ENCODE measurements around the gene SLC2A4RG.

SLC2A4RG gene

GRCh38 chr20:63694584-63695423, 44.8 kb upstream of the SLC2A4RG start:
- Histone ChIP-seq H3K27me3 (ENCODE audit: control insufficient read depth in 5 of 5, insufficient read depth in 4 of 5, low read length in 5 of 5) (no peaks in the 10 kb centered on the region), H3K27ac (ENCODE audit: low read depth, low read length) (no peak overlapping the region), H3K4me3 (ENCODE audit: low read depth in 1 of 5, low read length in 5 of 5) (no peak overlapping the region), H3K4me1 (ENCODE audit: control insufficient read depth in 5 of 5, insufficient read depth in 5 of 5, low read length in 5 of 5) (peaks cover 0 to 53% (median 44%) of the 10 kb centered on the region in 5 donors), H3K9ac (ENCODE audit: low read length in 5 of 5) (no peak overlapping the region), H3K36me3 (ENCODE audit: control insufficient read depth in 5 of 5, insufficient read depth in 5 of 5, low read length in 5 of 5) (peaks cover 0 to 39% (median 8%) of the 10 kb centered on the region in 5 donors), H3K9me3 (ENCODE audit: control insufficient read depth in 5 of 5, low read length in 5 of 5) (no peaks in the 10 kb centered on the region)

GRCh38 chr20:63695424-63696305, 43.9 kb upstream of the SLC2A4RG start:
- Histone ChIP-seq H3K36me3 (ENCODE audit: control insufficient read depth in 5 of 5, insufficient read depth in 5 of 5, low read length in 5 of 5) (peaks cover 0 to 42% (median 8%) of the 10 kb centered on the region in 5 donors), H3K4me3 (ENCODE audit: low read depth in 1 of 5, low read length in 5 of 5) (no peak overlapping the region), H3K4me1 (ENCODE audit: control insufficient read depth in 5 of 5, insufficient read depth in 5 of 5, low read length in 5 of 5) (peaks cover 0 to 55% (median 44%) of the 10 kb centered on the region in 5 donors), H3K27ac (ENCODE audit: low read depth, low read length) (no peak overlapping the region), H3K9me3 (ENCODE audit: control insufficient read depth in 5 of 5, low read length in 5 of 5) (no peaks in the 10 kb centered on the region), H3K27me3 (ENCODE audit: control insufficient read depth in 5 of 5, insufficient read depth in 4 of 5, low read length in 5 of 5) (no peaks in the 10 kb centered on the region), H3K9ac (ENCODE audit: low read length in 5 of 5) (peak overlapping the region in 1 of 5 donors; percentile 42)

GRCh38 chr20:63696306-63696627, 43.3 kb upstream of the SLC2A4RG start:
- H3K27ac ChIP-seq (ENCODE audit: low read depth, low read length): no peak overlapping the region
- peak overlapping the region in 1 of 5 donors; percentile 53 for H3K9ac ChIP-seq (ENCODE audit: low read length in 5 of 5)
- H3K27me3 ChIP-seq (ENCODE audit: control insufficient read depth in 5 of 5, insufficient read depth in 4 of 5, low read length in 5 of 5): no peaks in the 10 kb centered on the region
- H3K4me1 ChIP-seq (ENCODE audit: control insufficient read depth in 5 of 5, insufficient read depth in 5 of 5, low read length in 5 of 5): peaks cover 0 to 55% (median 43%) of the 10 kb centered on the region in 5 donors
- peaks cover 0 to 42% (median 8%) of the 10 kb centered on the region in 5 donors for H3K36me3 ChIP-seq (ENCODE audit: control insufficient read depth in 5 of 5, insufficient read depth in 5 of 5, low read length in 5 of 5)
- no peaks in the 10 kb centered on the region for H3K9me3 ChIP-seq (ENCODE audit: control insufficient read depth in 5 of 5, low read length in 5 of 5)
- H3K4me3 ChIP-seq (ENCODE audit: low read depth in 1 of 5, low read length in 5 of 5): no peak overlapping the region

GRCh38 chr20:63696628-63697356, 42.8 kb upstream of the SLC2A4RG start, which contains the start of gene TNFRSF6B:
Gene TNFRSF6B, plus strand, starts transcription at chr20:63696652. Its CDS starts 116 bp downstream, at chr20:63696768.
- H3K9me3 ChIP-seq (ENCODE audit: control insufficient read depth in 5 of 5, low read length in 5 of 5): no peaks in the 10 kb centered on the region
- H3K4me3 ChIP-seq (ENCODE audit: low read depth in 1 of 5, low read length in 5 of 5): peak within 1 kb of the TSS in 2 of 5 donors; percentile 13 to 26
- H3K27ac ChIP-seq (ENCODE audit: low read depth, low read length): no peak within 1 kb of the TSS
- H3K36me3 ChIP-seq (ENCODE audit: control insufficient read depth in 5 of 5, insufficient read depth in 5 of 5, low read length in 5 of 5): peaks cover 0 to 40% (median 8%) of the 10 kb centered on the region in 5 donors
- no peaks in the 10 kb centered on the region for H3K27me3 ChIP-seq (ENCODE audit: control insufficient read depth in 5 of 5, insufficient read depth in 4 of 5, low read length in 5 of 5)
- peaks cover 0 to 55% (median 43%) of the 10 kb centered on the region in 5 donors for H3K4me1 ChIP-seq (ENCODE audit: control insufficient read depth in 5 of 5, insufficient read depth in 5 of 5, low read length in 5 of 5)
- peak within 1 kb of the TSS in 1 of 5 donors; percentile 53 for H3K9ac ChIP-seq (ENCODE audit: low read length in 5 of 5)

GRCh38 chr20:63697357-63697867, 42.2 kb upstream of the SLC2A4RG start:
- Histone ChIP-seq H3K36me3 (ENCODE audit: control insufficient read depth in 5 of 5, insufficient read depth in 5 of 5, low read length in 5 of 5) (peaks cover 0 to 37% (median 8%) of the 10 kb centered on the region in 5 donors), H3K27ac (ENCODE audit: low read depth, low read length) (no peak overlapping the region), H3K27me3 (ENCODE audit: control insufficient read depth in 5 of 5, insufficient read depth in 4 of 5, low read length in 5 of 5) (no peaks in the 10 kb centered on the region), H3K4me3 (ENCODE audit: low read depth in 1 of 5, low read length in 5 of 5) (no peak overlapping the region), H3K9ac (ENCODE audit: low read length in 5 of 5) (peak overlapping the region in 1 of 5 donors; percentile 3), H3K4me1 (ENCODE audit: control insufficient read depth in 5 of 5, insufficient read depth in 5 of 5, low read length in 5 of 5) (peaks cover 0 to 55% (median 43%) of the 10 kb centered on the region in 5 donors), H3K9me3 (ENCODE audit: control insufficient read depth in 5 of 5, low read length in 5 of 5) (no peaks in the 10 kb centered on the region)

GRCh38 chr20:63697868-63698545, 41.6 kb upstream of the SLC2A4RG start:
- no peaks in the 10 kb centered on the region for H3K9me3 ChIP-seq (ENCODE audit: control insufficient read depth in 5 of 5, low read length in 5 of 5)
- H3K4me3 ChIP-seq (ENCODE audit: low read depth in 1 of 5, low read length in 5 of 5): no peak overlapping the region
- no peaks in the 10 kb centered on the region for H3K27me3 ChIP-seq (ENCODE audit: control insufficient read depth in 5 of 5, insufficient read depth in 4 of 5, low read length in 5 of 5)
- peaks cover 0 to 51% (median 43%) of the 10 kb centered on the region in 5 donors for H3K4me1 ChIP-seq (ENCODE audit: control insufficient read depth in 5 of 5, insufficient read depth in 5 of 5, low read length in 5 of 5)
- H3K36me3 ChIP-seq (ENCODE audit: control insufficient read depth in 5 of 5, insufficient read depth in 5 of 5, low read length in 5 of 5): peaks cover 0 to 37% (median 8%) of the 10 kb centered on the region in 5 donors
- peak overlapping the region in 1 of 5 donors; percentile 34 for H3K9ac ChIP-seq (ENCODE audit: low read length in 5 of 5)
- H3K27ac ChIP-seq (ENCODE audit: low read depth, low read length): peak overlapping the region; percentile 62

GRCh38 chr20:63698739-63699465, 40.7 kb upstream of the SLC2A4RG start:
- Histone ChIP-seq H3K27ac (ENCODE audit: low read depth, low read length) (peak overlapping the region; percentile 62), H3K4me1 (ENCODE audit: control insufficient read depth in 5 of 5, insufficient read depth in 5 of 5, low read length in 5 of 5) (peaks cover 0 to 51% (median 43%) of the 10 kb centered on the region in 5 donors), H3K36me3 (ENCODE audit: control insufficient read depth in 5 of 5, insufficient read depth in 5 of 5, low read length in 5 of 5) (peaks cover 0 to 40% (median 9%) of the 10 kb centered on the region in 5 donors), H3K9ac (ENCODE audit: low read length in 5 of 5) (peak overlapping the region in 2 of 5 donors; percentile 34 to 68), H3K9me3 (ENCODE audit: control insufficient read depth in 5 of 5, low read length in 5 of 5) (no peaks in the 10 kb centered on the region), H3K27me3 (ENCODE audit: control insufficient read depth in 5 of 5, insufficient read depth in 4 of 5, low read length in 5 of 5) (no peaks in the 10 kb centered on the region), H3K4me3 (ENCODE audit: low read depth in 1 of 5, low read length in 5 of 5) (no peak overlapping the region)

- Histone ChIP-seq H3K36me3 (ENCODE audit: control insufficient read depth in 5 of 5, insufficient read depth in 5 of 5, low read length in 5 of 5) (peaks cover 0 to 40% (median 13%) of the 10 kb centered on the region in 5 donors), H3K9me3 (ENCODE audit: control insufficient read depth in 5 of 5, low read length in 5 of 5) (no peaks in the 10 kb centered on the region), H3K9ac (ENCODE audit: low read length in 5 of 5) (peak overlapping the region in 1 of 5 donors; percentile 68), H3K4me1 (ENCODE audit: control insufficient read depth in 5 of 5, insufficient read depth in 5 of 5, low read length in 5 of 5) (peaks cover 0 to 51% (median 43%) of the 10 kb centered on the region in 5 donors), H3K4me3 (ENCODE audit: low read depth in 1 of 5, low read length in 5 of 5) (no peak overlapping the region), H3K27ac (ENCODE audit: low read depth, low read length) (peak overlapping the region; percentile 57), H3K27me3 (ENCODE audit: control insufficient read depth in 5 of 5, insufficient read depth in 4 of 5, low read length in 5 of 5) (no peaks in the 10 kb centered on the region)
These were observed 39.9 kb upstream of the SLC2A4RG start for GRCh38 chr20:63699466-63700198.
